ENCODE results near the gene FAM3C.

The FAM3C gene

DNA sequence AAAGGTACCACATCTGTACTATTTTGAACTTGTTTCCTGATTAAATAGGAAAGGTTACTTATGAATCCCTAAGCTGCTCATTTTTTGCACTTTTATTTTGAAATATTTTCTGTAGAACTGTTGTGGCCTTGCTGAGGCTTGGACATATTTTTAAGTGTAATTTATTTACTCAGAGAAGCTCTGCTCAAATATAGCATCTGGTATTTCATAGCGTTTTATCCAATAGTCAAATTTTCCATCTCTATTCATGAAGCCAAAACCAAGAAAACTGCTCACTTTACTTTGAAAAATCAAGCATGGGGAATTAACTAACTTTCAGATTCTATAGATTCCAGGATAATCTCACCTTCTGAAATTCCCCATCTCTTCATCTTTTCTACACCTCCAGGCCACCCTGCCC is 6.6 kb upstream of the FAM3C start:
- ATAC-seq (replicated peaks; ENCODE audit: extremely low read depth, poor library complexity, severe bottlenecking) (no peak), DNase-seq (ENCODE audit: low spot score in 2 of 2) (no peak)
- Mint-ChIP-seq H3K9me3 (no peaks in the 10 kb centered on the region), H3K4me1 (no peaks in the 10 kb centered on the region), H3K4me3 (no peak overlapping the region), H3K27me3 (no peaks in the 10 kb centered on the region), H3K36me3 (ENCODE audit: insufficient read depth) (no peaks in the 10 kb centered on the region), H3K27ac (ENCODE audit: low read depth) (no peak overlapping the region)

DNA sequence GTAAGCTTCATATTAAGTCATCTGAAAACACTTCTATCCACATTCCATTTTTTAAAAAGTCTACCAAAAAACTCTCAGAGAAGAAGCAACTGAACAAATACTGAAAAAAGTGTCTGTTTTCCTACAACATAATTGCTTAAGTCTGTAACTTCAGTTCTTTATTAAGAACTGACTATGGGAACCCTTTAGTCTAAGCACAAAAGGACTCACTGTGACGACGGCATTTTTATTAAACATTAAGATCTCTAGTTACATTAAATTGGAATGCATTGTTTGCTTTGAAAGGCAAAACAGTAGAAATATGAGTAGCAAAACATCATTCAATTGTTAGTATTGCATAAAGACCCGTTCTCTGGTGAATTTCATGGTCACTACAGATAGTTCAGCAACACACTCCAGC is 5.8 kb upstream of the FAM3C start:
- H3K36me3 Mint-ChIP-seq (ENCODE audit: insufficient read depth) = no peaks in the 10 kb centered on the region
- no peak overlapping the region for H3K27ac Mint-ChIP-seq (ENCODE audit: low read depth)
- H3K27me3 Mint-ChIP-seq = no peaks in the 10 kb centered on the region
- no peaks in the 10 kb centered on the region for H3K9me3 Mint-ChIP-seq
- DNase-seq (ENCODE audit: low spot score in 2 of 2) (no peak), ATAC-seq (replicated peaks; ENCODE audit: extremely low read depth, poor library complexity, severe bottlenecking) (no peak)
- no peaks in the 10 kb centered on the region for H3K4me1 Mint-ChIP-seq
- no peak overlapping the region for H3K4me3 Mint-ChIP-seq

DNA sequence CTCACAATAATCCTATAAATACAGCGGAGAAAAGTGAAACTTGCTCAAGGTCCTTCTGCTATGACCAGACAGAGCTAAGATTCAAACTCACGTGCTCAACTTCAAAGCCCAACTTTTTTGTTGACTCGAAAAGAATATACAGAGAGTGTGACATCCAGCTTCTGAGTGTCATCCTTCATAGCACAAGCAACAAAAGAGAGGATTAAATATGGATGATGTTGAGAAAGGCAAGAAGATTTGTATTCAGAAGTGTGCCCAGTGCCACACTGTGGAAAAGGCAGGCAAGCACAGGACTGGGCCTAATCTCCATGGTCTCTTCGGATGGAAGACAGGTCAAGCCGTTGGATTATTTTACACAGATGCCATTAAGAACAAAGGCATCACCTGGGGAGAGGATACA is 2.1 kb upstream of the FAM3C start:
- Mint-ChIP-seq H3K4me3 (no peak overlapping the region), H3K4me1 (no peaks in the 10 kb centered on the region), H3K36me3 (ENCODE audit: insufficient read depth) (no peaks in the 10 kb centered on the region), H3K27me3 (no peaks in the 10 kb centered on the region), H3K9me3 (no peaks in the 10 kb centered on the region), H3K27ac (ENCODE audit: low read depth) (no peak overlapping the region)
- DNase-seq (ENCODE audit: low spot score in 2 of 2) = no peak
- ATAC-seq (replicated peaks; ENCODE audit: extremely low read depth, poor library complexity, severe bottlenecking) = no peak

DNA sequence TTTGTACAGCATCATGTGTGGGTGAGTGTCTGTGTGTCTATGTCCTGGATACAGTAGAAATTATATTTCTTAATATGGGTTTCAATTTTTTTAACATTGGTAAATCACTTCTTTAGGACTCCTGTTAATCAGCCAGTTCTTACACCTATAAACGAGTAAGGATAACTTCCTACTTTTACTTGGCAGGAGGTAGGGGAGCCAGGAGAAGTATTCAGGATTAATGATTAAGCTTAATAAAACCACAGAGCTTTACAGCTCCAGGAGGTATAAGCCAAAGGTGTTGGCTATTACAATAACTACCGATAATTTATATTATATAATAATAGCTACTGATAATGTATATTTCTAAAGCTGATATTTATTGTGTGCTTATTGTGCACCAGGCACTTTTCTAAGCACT is 1.7 kb upstream of the FAM3C start:
- no peak overlapping the region for H3K4me3 Mint-ChIP-seq
- H3K4me1 Mint-ChIP-seq = peaks cover 2% of the 10 kb centered on the region
- H3K36me3 Mint-ChIP-seq (ENCODE audit: insufficient read depth) = no peaks in the 10 kb centered on the region
- ATAC-seq (replicated peaks; ENCODE audit: extremely low read depth, poor library complexity, severe bottlenecking) = no peak
- H3K27me3 Mint-ChIP-seq = no peaks in the 10 kb centered on the region
- no peaks in the 10 kb centered on the region for H3K9me3 Mint-ChIP-seq
- no peak for DNase-seq (ENCODE audit: low spot score in 2 of 2)
- H3K27ac Mint-ChIP-seq (ENCODE audit: low read depth) = no peak overlapping the region

DNA sequence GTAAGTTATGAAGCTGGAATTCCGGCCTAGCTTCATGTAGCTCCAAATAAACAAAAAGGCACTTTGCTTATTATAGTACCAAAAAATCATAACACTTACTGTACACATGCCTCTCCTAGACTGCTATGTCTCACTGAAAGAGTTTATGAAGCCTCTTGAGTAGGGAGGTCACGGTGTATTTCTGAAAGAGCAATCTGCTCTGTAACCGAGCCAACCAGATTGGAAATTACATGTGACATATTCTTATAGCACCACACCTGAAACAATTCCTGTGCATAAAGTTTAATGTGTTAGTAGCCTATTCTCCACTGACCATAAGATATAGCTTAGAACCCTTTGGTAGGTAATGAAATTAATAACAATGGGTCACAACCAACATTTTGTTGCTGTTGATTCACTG is 1.3 kb upstream of the FAM3C start:
- Mint-ChIP-seq H3K4me1 (peaks cover 6% of the 10 kb centered on the region), H3K36me3 (ENCODE audit: insufficient read depth) (no peaks in the 10 kb centered on the region), H3K27me3 (no peaks in the 10 kb centered on the region), H3K27ac (ENCODE audit: low read depth) (no peak overlapping the region), H3K4me3 (no peak overlapping the region), H3K9me3 (no peaks in the 10 kb centered on the region)
- no peak for DNase-seq (ENCODE audit: low spot score in 2 of 2)
- no peak for ATAC-seq (replicated peaks; ENCODE audit: extremely low read depth, poor library complexity, severe bottlenecking)

DNA sequence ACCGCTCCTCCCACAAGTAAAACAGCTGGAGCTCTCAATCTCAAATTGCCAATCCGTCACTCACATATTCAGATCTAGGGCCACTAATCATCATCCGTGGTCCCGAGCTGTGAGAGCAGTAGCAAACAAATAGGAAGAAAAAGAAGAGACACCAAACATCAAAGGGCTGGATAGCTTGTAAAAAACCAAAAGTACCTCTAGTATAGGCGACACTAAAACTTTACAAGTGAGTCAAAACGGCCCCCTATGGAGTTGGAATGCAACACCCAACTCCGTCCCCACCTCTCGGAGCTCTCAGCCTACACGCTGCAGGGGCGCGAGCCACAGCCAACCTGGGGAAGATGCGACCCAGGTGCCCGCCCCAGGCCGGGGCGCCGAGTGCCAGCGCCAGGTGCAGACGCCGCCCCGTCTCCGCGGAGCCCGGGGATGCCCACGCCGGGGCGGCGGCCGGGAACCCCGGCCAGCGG is 581 bp downstream of the FAM3C start:
- no peaks in the 10 kb centered on the region for H3K36me3 Mint-ChIP-seq (ENCODE audit: insufficient read depth)
- H3K27me3 Mint-ChIP-seq = no peaks in the 10 kb centered on the region
- H3K4me3 Mint-ChIP-seq = peak overlapping the region; percentile 82
- no peaks in the 10 kb centered on the region for H3K9me3 Mint-ChIP-seq
- H3K4me1 Mint-ChIP-seq = peaks cover 22% of the 10 kb centered on the region
- H3K27ac Mint-ChIP-seq (ENCODE audit: low read depth) = peak overlapping the region; percentile 77
- DNase-seq (ENCODE audit: low spot score in 2 of 2) (peak; percentile 22 to 25), ATAC-seq (replicated peaks; ENCODE audit: extremely low read depth, poor library complexity, severe bottlenecking) (peak; percentile 68)

DNA sequence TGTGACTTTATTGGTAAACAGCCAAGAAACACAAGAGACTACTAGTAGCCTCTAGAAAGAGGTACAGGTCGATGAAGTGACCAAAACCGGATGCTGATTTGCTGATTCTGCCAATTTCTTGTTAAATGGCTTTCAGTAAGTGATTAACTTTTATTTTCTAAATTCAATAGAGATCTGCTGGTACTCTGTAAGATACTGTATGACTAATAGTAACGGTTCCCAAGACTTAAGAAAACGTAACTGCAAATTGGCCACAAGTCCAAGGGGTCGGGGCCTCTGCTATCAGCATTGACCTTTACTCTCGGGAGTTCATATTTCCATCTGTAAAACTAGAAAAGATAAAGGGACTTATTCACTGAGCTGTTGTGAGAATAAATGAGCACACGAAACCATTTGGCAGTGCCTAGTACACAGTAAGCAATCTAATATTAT is 1.4 kb downstream of the FAM3C start:
- no peak for DNase-seq (ENCODE audit: low spot score in 2 of 2)
- no peak overlapping the region for H3K4me3 Mint-ChIP-seq
- no peaks in the 10 kb centered on the region for H3K36me3 Mint-ChIP-seq (ENCODE audit: insufficient read depth)
- peaks cover 30% of the 10 kb centered on the region for H3K4me1 Mint-ChIP-seq
- no peak overlapping the region for H3K27ac Mint-ChIP-seq (ENCODE audit: low read depth)
- H3K9me3 Mint-ChIP-seq = no peaks in the 10 kb centered on the region
- ATAC-seq (replicated peaks; ENCODE audit: extremely low read depth, poor library complexity, severe bottlenecking) = no peak
- H3K27me3 Mint-ChIP-seq = no peaks in the 10 kb centered on the region

DNA sequence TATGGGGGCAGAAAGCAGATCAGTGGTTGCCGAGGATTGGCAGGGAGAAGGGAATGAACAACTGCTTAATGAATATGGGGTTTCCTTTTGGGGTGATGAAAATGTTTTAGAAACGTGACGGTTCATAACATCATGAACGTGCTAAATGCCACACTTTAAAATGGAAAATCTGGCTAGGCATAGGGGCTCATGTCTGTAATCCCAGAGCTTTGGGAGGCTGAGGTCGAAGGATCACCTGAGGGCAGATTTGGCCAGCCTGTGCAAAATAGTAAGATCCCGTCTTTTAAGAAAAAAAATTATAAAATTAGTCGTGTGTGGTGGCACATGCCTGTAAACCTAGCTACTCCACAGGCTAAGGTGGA is 3.1 kb downstream of the FAM3C start:
- Mint-ChIP-seq H3K4me1 (peaks cover 44% of the 10 kb centered on the region), H3K27ac (ENCODE audit: low read depth) (no peak overlapping the region), H3K36me3 (ENCODE audit: insufficient read depth) (no peaks in the 10 kb centered on the region), H3K9me3 (no peaks in the 10 kb centered on the region), H3K27me3 (no peaks in the 10 kb centered on the region), H3K4me3 (no peak overlapping the region)
- ATAC-seq (replicated peaks; ENCODE audit: extremely low read depth, poor library complexity, severe bottlenecking) = no peak
- DNase-seq (ENCODE audit: low spot score in 2 of 2) = no peak

DNA sequence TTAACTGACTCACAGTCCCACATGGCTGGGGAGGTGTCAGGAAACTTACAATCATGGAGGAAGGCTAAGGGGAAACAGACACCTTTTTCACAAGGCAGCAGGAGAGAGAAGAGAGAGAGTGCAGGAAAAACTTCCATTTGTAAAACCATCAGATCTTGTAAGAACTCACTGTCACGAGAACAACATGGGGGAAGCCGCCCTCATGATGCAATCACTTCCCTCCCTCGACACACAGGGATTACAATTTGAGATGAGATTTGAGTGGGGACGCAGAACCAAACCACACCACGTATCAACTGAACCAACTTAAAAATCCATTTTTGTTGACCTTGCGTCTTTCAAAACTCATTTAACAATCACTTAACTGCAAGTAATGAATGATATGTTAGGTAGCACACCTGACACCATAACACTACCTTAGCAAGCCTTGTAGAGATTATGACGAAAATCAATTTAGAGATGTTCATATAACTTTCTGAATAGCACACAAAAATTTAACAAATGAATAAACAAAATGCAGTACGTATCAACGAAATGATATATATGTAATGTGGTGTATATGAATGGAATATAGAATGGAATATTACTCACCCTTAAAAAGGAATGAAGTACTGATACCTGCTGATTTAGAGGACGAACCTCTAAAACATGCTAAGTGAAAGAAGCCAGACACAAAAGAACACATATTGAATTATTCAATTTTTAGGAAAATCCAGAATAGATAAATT is 3.7 kb downstream of the FAM3C start:
- no peaks in the 10 kb centered on the region for H3K27me3 Mint-ChIP-seq
- DNase-seq (ENCODE audit: low spot score in 2 of 2) (no peak), ATAC-seq (replicated peaks; ENCODE audit: extremely low read depth, poor library complexity, severe bottlenecking) (no peak)
- no peak overlapping the region for H3K27ac Mint-ChIP-seq (ENCODE audit: low read depth)
- no peaks in the 10 kb centered on the region for H3K36me3 Mint-ChIP-seq (ENCODE audit: insufficient read depth)
- H3K9me3 Mint-ChIP-seq = no peaks in the 10 kb centered on the region
- no peak overlapping the region for H3K4me3 Mint-ChIP-seq
- peaks cover 45% of the 10 kb centered on the region for H3K4me1 Mint-ChIP-seq

DNA sequence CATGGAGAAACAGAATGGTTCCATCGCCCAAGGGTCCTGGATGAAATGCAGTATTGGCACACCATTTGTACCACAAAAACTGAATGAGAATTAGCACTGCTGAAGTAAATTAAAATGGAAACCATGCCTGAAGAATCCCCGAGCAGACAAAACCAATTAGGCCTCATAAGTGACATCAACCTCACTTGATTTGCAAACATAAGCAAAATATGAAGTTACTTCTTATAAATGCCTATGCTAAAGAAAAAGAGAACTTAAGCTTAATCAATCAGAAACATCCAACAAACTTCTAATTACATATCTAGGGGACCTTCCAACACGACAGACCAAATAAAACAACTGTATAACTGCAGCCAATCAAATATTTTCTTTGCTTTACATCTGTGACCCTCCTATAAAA is 4.4 kb downstream of the FAM3C start:
- Mint-ChIP-seq H3K27me3 (no peaks in the 10 kb centered on the region), H3K36me3 (ENCODE audit: insufficient read depth) (no peaks in the 10 kb centered on the region), H3K4me3 (no peak overlapping the region), H3K9me3 (no peaks in the 10 kb centered on the region), H3K4me1 (peaks cover 45% of the 10 kb centered on the region), H3K27ac (ENCODE audit: low read depth) (no peak overlapping the region)
- DNase-seq (ENCODE audit: low spot score in 2 of 2) = no peak
- ATAC-seq (replicated peaks; ENCODE audit: extremely low read depth, poor library complexity, severe bottlenecking) = no peak

DNA sequence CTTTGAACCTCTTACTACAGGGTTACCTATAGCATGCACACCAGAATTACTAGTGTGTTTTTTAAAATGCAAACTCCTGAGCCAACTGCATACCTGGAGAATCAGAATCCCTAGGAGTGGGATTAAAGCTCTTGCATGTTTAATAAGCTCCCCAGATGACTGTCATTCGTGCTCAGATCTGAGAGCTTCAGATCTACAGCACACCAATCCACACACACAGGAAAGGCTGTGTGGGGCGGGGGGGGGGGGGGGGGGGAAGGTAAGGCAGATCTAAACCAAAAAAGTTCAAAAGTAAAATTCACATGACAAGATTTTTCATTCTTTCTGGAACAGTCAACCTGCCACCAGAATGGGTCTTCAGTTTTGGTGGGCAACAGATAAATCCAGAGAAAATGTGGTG is 5.5 kb downstream of the FAM3C start:
- DNase-seq (ENCODE audit: low spot score in 2 of 2) = no peak
- H3K27ac Mint-ChIP-seq (ENCODE audit: low read depth) = no peak overlapping the region
- H3K27me3 Mint-ChIP-seq = no peaks in the 10 kb centered on the region
- ATAC-seq (replicated peaks; ENCODE audit: extremely low read depth, poor library complexity, severe bottlenecking) = no peak
- no peaks in the 10 kb centered on the region for H3K9me3 Mint-ChIP-seq
- no peaks in the 10 kb centered on the region for H3K36me3 Mint-ChIP-seq (ENCODE audit: insufficient read depth)
- no peak overlapping the region for H3K4me3 Mint-ChIP-seq
- H3K4me1 Mint-ChIP-seq = peaks cover 55% of the 10 kb centered on the region

DNA sequence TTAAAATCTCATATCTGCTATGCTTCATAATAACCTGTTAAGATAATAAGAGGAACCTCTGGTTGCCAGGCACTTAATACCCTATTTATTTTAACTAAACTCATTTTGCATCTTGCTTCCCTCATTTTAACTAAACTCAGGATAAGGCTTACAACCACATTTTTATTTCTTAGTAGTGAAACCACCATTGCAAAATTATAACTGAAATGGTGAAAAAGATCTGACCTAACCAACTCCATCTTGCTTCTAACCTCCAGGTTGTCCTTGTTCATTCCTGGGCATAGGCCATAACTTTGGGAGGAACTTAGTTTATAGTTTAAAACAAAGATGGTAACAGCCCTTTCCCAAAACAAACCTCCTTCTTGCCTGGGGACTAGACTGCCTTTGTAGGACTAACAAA is 6.0 kb downstream of the FAM3C start:
- Mint-ChIP-seq H3K36me3 (ENCODE audit: insufficient read depth) (no peaks in the 10 kb centered on the region), H3K9me3 (no peaks in the 10 kb centered on the region), H3K4me1 (peaks cover 59% of the 10 kb centered on the region), H3K27ac (ENCODE audit: low read depth) (no peak overlapping the region), H3K27me3 (no peaks in the 10 kb centered on the region), H3K4me3 (no peak overlapping the region)
- DNase-seq (ENCODE audit: low spot score in 2 of 2) = no peak
- no peak for ATAC-seq (replicated peaks; ENCODE audit: extremely low read depth, poor library complexity, severe bottlenecking)

DNA sequence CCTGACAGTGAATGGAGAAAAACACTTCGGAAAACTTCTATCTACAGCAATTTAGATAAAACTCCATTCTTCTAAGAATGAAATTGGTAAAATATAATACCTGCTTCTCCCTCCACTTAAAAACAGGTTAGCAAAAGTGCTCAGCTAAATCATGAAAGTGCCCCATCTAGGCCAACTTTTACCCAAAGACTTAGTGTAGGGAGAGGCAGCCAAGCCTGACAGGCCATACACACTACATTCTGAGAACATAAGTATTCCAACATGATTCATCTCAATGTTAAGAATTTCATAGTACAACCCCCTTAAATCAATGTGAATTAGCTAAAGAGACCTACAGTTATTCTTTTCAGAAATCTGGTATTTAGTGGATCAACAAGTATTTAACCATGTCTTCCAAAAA is 7.2 kb downstream of the FAM3C start:
- Mint-ChIP-seq H3K4me1 (peaks cover 71% of the 10 kb centered on the region), H3K27me3 (no peaks in the 10 kb centered on the region), H3K4me3 (no peak overlapping the region), H3K9me3 (no peaks in the 10 kb centered on the region), H3K27ac (ENCODE audit: low read depth) (peak overlapping the region; percentile 19), H3K36me3 (ENCODE audit: insufficient read depth) (no peaks in the 10 kb centered on the region)
- DNase-seq (ENCODE audit: low spot score in 2 of 2) (no peak), ATAC-seq (replicated peaks; ENCODE audit: extremely low read depth, poor library complexity, severe bottlenecking) (no peak)
